ENCODE data around the gene C1orf21.

- TF ChIP-seq POLR2A (IDR thresholded peaks at IDR 0.05) (no peak), CTCF (IDR thresholded peaks at IDR 0.05) (no peak)
These were observed 93.9 kb downstream of the C1orf21 start for GRCh38 chr1:184480736-184481135.

Data from Peyer's patch (tissue), 4 donors.